IPS-11a (cell line): ENCODE data around the gene AQP1.

Source experiments
- H3K4me3 ChIP-seq: one replicate; pipeline ENCODE4 v1.5.1; 2013; ENCODE audit warnings: low read depth, low read length, control low read depth

The AQP1 gene

DNA sequence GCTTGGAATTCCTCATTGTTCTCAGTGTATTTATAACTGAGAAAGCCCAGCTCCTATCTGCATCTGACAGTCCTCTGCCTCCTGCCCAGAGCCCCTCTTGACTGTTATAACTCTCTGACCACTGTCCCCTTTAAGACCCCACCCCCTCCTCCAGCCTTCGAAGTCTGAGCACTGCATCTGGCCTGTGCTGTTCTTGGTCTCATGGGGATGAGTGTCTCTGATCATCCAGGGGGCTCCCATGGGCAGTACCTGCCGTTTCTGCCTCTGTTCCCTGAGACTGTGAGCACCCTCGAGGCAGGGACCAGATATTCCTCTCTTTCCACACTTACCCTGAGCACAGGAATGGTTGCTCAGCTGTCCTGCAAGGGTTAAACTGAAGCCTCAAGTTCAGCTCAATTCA, 59.8 kb downstream of the AQP1 start:
- no peak overlapping the region for H3K4me3 ChIP-seq

DNA sequence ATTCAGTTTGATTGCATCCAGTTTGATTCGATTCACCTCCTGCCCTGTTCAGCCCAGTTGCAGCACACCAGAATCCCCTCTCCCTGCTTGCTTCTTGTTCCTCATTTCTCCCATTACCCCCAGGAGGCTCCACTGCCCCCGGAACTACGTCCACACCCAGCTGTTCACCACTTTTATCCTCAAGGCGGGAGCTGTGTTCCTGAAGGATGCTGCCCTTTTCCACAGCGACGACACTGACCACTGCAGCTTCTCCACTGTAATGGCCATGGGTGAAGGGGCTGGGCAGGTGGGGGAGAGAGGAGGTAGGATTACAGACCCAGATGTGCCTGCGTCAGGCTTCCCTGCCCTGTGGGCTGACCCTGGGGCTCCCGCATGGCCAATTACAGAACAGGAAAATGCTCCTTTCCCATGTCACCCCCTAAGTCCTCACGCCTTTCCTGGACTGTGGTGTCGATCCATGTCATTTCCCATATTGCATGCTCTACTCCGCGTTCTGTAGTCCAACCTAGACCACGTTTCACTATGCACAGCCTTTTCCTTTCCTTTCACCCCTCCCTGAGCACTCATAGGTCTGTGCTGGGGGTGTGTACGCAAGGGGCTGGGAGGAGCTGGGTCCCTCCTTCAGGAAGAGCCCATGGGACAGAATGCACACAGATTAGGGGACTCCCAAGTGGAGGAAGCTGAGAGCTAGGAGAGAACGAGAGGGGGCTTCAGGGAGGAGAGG, 60.3 kb downstream of the AQP1 start:
- no peak overlapping the region for H3K4me3 ChIP-seq

DNA sequence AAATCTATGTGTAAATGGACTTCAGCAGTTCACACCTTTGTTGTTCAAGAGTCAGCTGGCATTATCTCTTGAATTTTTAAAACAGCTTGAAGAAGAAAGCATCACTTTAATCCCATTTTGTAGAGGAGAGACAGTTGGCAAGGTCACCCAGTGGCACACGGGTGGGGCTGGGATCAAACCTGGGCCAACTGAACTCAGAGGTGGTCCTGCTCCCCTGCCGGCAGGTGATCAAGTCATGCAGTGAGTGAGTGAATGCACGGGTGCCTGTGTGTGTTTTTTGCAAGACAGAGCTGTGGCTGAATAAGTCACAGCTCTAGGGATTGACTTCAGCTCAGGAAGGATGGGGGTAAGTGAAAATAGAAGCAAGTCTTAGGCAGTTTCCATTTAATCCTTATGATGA, 61.6 kb downstream of the AQP1 start:
- no peak overlapping the region for H3K4me3 ChIP-seq

DNA sequence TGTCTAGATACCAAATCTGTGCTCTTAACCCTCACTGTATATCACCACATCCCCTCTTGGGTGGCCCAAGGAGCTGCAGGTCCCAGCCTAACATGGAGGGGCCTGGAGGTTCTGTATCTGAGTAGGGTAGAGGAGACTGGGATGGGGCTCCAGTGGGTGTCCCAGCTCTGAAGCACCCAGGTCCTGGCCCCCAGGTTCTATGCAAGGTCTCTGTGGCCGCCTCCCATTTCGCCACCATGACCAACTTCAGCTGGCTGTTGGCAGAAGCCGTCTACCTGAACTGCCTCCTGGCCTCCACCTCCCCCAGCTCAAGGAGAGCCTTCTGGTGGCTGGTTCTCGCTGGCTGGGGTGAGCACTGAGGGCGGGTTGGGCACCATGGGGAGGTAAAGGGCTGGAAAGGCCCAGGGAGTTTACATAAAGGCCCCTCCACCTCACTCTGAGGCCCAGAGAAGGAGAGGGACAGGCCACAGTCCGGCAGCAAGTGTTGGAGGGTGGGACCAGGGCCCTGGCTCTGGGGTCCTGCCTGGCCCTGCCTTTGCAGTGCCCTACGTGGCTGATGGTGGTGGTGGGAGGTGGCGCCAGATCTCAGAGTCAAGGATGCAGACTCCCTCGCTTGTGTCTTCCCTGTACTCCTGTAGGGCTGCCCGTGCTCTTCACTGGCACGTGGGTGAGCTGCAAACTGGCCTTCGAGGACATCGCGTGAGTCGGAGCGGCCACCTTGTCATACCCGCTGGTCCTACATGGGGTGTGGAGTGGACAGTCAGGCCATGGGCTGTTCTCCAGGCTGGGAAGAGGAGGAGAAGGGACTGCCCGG, 62.3 kb downstream of the AQP1 start:
- no peak overlapping the region for H3K4me3 ChIP-seq

DNA sequence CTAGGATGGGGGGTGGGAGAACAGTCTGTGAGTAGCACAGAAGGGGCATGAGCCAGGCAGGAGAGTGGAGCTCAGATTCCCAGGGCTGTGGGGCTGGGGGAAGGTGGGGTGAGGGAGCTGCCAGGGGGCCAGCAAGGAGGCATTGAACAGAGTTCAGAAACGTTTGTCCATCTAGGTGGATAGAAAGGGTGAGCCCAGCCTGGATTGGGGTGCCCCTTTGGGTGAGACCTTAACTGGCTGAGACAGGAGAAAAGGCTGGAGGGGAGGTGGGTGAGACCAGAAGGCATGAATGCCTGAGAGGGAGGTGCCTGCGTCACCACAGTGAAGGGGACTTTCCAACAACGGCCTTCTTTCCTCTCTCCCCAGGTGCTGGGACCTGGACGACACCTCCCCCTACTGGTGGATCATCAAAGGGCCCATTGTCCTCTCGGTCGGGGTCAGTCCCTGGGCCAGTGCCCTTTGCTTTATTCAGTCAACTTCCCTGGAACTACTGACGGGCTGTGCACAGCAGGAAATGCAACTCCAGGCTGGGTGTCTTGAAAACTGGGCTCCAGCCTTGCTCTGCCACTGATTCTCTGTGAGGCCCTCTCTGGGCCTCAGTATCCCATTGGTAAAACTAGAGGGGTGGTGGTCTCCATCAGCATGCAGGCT, 63.1 kb downstream of the AQP1 start:
- H3K4me3 ChIP-seq = no peak overlapping the region
